Measurements from ENCODE around the gene PLAC8.
"Not testable (repeated sequence)": the region's sequence is repeated elsewhere in the genome, so short reads cannot be mapped to it uniquely, and the experiment has no call there.

Gene PLAC8, protein sequence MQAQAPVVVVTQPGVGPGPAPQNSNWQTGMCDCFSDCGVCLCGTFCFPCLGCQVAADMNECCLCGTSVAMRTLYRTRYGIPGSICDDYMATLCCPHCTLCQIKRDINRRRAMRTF

DNA sequence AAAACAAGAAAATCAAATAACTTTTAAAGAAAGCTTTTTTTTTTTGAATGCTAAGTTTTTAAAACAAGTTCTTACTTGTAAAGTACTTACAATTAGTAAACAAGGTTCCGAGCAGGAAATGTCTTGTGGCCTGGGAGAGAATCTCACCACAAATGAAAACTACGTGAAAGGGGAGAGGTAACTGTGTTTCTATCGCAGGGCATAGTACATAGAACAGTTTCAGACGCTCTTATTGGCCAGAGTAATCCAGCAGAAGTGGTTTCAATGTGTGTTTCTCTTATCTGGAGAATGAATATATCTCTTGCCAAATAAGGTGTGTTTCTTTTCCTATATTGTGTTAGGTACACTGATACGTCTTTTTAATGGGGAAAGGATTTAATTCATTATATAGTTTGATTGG is at the start of gene PLAC8:
PLAC8 (minus strand) TSS at position 154 of the 400 bp plus-strand sequence. CDS start 6,808 bp downstream, outside the sequence.
- DNase-seq, result no peak

DNA sequence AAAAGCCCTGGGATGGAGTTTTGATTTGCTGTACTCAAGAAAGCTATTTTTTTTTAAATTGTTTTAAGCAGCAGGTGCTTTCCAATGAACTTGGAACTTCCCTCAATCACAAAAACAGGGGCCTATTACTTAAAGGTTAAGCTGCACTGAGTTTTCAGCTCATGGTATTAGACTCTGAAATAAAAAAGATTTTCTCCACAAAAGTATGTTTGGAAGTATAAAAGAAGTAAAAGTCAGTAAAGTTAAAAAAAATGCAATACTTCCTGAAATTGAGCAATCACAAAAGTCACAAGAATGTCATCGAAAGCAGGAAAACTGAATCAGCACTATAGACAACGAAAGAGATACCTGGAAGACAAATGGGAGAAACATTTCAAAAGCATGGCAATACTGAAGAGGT is 38.9 kb upstream of the PLAC8 start:
- DNase-seq, result no peak

DNA sequence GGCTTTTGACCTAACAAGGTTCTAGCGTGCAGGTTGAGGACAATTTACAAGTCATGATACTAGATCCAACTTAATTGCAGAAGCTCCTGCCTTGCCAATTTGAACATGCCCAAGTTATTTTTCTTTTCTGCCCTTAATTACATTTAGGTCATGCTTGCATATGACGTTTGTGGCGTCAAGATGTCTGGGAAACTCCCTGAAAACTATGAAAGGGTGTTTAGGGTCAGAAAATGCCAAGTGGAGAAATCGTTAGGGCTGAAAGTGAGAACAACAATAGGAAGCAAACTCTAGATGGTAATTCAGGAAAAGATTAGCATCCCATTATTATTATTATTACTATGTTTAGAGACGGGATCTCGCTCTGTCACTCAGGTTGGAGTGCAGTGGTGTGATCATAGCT is 38.2 kb upstream of the PLAC8 start:
- DNase-seq, result no peak

DNA sequence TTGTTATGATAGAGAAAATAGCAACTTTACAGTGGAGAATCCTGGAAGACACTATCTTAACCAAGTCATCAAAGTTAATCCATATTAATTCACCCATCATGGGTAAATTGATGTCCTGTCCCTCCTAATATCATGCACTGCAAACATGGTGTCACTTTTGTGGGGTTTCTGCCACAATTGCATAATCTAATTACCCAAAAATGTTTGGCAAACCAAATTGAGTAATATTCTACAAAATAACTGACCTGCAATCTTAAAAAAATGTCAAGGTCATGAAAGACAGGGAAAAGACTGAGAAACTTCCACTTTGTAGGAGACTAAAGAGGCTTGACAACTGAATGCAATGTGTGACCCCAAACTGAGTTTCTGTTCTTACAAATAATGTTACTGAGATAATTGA is 37.1 kb upstream of the PLAC8 start:
- no peak for DNase-seq

DNA sequence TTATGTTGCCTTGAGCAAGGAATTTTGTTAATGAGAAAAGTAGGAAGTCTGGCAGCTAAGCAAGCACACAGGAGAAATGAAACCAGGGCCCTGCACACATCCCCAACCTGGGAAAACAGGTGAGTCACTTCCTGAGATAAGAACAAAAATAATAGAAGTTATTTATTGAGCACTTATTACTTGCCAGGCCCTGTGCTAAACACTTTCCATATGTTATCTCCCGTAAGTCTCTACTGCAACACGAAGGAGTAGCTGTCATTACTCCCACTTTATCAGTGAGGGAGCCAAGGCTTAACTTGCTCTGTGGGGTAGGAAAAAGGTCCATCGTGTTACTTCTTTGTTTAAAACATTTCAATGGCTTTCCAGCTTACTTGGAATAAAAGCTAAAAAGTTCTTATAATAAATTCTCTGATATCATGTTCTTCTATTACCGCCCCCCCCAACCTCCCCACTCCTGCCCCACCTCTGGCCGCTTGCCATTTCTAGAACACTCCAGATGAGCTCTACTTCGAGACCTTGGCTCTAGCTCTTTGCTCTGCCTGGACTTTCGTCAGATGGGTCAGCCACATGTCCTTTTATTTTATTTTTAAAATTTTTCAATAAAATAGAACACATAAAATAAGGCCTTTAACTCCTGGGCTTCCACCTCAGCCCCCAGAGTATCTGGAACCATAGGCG is 36.3 kb upstream of the PLAC8 start:
- DNase-seq, result no peak

DNA sequence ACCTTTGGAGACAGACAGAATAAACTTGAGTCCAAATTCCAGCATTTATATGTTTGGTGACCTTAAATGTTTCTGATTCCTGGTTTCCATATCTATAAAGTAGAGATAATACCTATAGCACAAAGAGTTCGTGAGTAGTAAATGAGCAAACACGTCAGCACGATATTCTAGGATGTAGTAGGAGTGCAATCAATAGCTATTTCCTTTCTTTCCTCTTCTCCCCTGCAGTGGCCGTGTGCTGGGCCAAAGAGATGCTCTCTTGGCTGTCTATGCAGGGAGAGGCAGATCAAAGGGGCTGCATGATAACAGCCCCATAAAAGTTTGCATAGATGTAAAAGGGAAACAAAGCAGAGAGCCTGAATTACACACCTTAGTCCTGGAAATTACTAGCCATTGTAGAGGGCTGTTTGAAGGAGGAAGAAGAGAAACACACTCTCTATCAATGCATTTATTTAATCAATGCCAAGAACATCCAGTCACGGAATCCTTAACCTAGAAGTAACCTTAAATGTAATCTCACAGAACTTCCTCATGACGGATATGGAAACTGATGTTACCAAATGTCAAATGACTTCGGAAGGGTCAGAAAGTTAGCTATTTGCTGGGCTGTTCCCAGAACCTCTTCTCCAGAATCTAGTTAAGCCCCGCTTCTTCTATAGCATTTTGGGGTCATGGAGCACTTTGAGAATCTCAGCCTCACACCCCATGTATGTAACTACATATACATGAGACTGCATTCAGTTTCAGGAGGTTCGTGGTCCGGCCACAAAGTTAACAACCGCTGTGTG is 35.5 kb upstream of the PLAC8 start:
- DNase-seq, result no peak

DNA sequence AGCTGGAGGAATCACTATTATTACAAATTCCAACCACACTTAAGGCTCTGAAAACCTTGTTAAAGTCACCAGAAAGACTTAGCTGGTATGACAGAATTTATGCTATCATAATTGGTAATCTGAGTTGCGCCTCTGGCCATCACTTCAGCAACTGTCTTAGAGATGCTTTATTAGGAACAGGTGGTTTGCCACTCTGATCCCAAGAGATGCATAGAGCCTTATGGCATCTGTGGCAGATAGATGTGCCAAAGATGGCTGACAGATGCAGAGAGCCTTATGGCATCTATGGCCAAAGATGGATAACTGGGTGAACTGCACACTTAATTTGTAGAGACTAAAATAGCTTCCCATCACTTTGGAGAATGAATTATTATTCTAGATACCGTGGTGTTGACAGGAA is 32.3 kb upstream of the PLAC8 start:
- DNase-seq, result no peak

DNA sequence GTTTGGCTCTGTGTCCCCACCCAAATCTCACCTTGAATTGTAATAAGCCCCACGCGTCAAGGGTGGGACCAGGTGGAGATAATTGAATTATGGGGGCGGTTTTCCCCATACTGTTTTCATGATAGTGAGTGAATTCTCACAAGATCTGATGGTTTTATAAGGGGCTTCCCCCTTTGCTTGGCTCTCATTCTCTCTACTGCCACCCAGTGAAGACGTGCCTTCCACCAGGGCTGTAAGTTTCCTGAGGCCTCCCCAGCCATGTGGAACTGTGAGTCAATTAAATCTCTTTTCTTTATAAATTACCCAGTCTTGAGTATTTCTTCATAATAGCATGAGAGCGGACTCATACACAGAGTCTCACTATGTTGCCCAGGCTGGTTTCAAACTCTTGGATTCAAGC is 31.2 kb upstream of the PLAC8 start:
- DNase-seq, result not testable (repeated sequence)

DNA sequence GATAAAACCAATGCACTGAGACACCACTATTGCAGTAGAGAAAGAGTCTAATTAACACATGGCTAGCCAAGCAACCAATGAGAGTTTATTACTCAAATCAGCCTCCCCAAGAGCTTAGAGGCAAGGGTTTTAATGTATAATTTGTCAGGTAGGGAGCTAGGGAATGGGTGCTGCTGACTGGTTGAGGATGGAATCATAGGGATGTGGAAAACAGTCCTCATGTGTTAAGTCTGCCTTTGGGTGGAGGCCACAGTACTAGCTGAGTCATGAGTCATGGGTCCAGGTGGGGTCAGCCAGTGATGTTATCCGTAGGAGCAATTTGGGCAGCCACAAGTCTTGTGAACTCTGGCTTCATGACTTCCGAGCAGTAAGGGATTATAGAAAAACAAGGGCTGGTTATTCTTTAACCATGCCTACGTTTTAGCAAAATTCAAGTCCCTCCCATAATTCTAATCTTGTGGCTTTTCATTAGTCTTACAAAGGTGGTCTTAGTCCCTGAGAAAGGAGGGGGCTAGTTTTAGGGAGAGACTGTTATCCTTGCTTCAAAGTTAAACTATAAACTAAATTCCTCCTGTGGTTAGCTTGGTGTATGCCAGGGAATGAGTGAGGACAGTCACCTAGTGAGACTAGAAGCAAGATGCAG is 25.1 kb upstream of the PLAC8 start:
- no peak for DNase-seq

DNA sequence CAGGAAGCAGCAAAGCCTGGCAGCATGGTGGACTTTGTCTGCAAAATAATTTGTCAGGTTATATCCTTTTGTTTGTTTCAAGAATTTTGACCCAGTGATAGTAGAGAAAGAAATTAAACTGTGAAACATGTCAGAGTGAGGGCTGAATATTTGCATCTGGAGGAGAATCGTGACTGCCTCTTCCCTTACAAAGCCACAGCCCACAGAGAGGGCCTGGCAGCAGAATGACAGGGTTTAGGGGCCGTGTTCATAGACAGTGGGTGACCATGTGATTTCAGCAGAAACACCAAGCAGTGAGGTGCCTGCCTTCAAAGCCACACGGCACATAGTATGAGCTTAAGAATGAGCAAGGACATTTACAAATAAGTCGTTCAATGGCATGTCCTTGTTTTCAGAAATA is 24.4 kb upstream of the PLAC8 start:
- no peak for DNase-seq

DNA sequence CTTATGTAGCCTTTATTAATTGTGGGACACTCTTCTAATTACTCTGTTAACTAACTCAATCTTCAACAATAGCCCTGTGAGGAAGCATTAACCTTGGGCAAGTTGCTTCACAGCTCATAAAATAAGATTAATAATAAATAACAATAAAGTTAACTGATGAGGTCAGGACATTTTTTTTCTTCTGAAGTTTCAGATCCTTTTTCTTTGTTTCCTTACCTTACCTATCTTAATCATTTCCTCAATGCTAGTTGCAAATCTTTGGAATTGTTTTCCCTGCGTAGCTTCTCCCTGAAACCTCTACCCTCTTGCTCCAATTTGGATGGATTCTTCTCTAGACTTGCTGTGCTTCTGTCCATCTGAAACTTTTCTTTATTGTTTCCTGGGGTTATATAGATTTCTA is 17.5 kb upstream of the PLAC8 start:
- DNase-seq, result no peak

DNA sequence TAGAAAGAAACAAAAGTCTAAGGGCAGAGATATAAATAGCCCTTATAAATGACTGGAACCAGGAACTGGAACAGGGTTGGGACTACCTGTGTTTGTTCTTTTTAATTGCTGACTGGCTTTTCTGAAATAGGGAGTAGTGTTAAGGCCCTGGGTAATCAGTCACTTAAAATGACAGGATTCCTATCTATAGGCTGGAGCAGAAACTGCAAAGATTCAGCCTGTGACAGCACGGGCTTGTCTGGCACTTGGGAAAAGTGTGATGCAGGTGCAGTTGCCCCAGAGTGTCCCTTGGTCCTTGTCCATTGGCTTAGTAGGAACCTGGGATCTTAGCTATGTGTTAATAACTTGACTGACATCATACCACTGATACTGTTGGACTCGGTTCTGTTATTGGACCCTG is 14.7 kb upstream of the PLAC8 start:
- no peak for DNase-seq

DNA sequence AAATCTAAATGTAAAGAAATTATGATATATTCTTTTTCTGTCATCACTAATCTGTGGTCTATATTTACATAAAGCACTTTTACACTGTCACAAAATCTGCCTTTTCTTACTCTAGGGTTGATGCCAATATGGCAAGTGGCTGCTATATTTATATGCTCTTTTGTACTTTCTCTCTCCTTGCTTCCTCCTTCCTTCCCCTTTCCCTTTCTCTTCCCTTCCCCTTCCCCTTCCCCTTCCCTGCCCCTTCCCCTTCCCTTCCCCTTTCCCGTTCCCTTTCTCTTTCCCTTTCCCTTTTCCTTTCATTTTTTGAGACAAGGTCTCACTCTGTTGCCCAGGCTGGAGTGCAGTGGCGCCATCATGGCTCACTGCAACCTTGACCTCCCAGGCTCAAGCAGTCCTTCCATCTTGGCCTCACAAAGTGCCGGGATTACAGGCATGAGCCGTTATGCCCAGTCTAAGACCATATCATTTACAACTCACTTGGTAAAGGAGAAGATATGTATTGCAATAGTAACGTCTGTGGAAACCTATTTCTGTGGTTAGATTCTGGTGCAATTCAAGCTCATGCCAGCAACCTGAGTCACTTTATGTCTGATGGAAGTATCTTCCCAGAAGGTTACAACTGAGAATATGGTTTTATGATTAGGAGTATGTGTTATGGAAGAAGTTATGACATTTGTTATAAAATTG is 13.9 kb upstream of the PLAC8 start:
- DNase-seq, result no peak

DNA sequence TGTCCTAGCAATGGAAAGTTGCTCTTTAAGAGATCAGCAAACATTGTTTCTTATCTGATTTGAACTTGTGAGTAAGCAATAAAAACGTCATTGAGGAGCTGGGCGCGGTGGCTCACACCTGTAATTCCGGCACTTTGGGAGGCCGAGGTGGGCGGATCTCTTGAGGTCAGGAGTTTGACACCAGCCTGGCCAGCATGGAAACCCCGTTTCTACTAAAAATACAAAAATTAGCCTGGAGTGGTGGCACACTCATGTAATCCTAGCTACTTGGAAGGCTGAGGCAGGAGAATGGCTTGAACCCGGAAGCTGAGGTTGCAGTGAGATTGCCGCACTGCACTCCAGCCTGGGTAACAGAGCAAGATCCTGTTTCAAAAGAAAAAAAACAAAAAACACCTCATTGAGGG is 11.2 kb upstream of the PLAC8 start:
- DNase-seq, result no peak

DNA sequence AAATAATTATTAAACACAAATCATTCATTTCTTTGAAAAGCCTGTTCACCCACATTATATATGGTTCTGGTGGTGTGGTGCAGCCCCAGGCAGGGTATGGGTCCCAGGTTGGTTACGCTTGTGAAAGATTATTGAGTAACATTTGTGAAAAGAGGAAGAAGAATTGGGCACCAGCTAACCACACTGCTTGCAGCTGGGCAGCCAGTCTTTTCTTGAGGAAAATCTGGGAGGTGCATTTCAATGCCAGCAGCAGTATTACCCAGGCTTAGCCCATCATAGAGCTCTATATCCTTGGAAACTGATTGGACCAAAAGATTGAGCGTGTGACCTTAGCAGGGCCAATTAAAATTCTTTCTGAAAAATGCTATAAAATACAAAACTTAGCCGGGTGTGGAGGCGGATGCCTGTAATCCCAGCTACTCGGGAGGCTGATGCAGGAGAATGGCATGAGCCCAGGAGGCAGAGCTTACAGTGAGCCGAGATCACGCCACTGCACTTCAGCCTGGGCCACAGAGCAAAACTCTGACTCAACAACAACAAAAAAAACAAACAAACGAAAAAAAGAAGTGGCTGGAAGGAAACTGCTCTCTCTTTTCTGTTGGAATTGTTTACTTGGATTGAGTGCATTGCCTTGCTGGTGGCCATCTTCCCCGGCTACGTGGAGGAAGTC is 9.7 kb upstream of the PLAC8 start:
- DNase-seq, result peak; percentile 3

DNA sequence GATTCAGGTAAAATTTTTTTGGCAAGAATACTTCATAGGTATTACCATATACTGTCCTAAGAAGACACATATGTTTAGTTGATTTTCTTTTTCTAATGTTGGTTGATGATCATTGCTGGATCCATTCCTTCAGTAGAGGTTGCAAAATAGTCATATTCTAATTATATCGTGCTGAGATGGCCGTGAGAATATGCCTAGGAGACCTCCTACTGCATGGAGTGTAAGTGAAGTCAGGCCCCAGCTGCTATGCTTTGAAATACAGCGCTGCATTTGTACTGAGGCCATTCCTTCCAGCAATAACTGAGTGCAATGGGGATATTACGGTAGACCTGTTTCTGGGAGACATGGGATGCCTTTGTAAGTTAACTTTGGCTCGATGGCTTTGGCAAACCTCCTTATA is 6.7 kb upstream of the PLAC8 start:
- DNase-seq, result no peak

DNA sequence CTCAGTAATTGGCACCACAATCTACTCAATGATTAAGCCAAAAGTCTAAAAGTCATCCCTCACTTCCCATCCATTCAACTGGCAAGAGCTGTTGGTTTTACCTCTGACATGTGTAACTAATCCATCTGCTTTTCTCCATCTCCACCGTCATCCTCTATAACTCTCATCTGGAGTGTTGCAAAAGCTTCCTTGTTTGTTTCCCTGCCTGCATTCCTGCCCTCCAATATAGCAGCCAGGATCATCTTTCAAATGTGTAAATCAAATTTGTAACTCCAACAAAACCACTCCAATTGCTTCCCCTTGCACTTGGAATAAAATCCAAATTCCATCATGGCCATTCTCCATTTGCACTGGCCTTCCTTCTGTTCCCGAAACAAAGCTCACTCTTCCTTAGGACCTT is 4.3 kb upstream of the PLAC8 start:
- no peak for DNase-seq

DNA sequence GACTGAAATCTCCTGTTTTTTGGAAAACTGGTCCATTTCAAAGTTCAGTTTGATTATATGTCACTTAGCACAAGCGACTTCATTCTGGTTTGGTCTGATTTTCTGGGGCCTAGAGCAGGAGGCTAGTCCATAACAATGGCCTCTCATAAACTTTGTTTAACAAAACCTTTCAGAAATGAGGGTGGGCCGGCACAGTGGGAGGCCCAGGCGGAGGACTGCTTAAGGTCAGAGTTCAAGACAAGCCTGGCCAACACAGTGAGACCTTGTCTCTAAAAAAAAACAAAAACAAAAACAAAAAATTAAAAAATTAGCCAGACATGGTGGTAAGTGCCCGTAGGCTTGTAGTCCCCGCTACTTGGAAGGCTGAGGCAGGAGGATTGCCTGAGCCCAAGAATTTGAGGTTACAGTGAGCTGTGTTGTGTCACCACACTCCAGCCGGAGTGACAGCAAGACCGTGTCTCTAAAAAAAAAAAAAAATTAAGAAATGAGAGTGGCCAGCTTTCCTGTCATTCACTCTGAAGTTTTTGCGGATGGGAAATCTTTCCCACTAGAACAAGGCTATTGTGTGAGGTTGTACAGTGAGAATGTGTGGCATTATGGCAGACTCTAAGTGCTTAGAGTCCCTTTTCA is 1.2 kb upstream of the PLAC8 start:
- no peak for DNase-seq

DNA sequence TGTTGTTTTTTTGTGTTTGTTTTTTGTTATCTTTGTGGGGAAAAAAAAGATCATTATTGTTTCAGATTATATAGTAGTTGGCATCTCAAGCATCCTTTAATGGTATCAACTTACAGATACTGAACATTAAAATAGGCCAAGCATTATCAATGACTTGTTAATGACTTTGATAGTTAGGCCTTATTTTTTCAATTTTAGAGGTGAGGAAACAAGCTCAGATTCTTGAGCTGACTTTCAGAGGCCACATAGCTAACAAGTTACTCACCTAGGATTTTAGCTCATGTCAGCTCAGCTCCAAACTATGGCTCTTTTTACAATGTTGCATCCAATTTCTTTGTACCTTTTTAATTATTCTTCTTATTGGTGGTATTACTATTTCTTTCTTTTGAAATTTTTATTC is 471 bp upstream of the PLAC8 start:
- DNase-seq, result no peak

DNA sequence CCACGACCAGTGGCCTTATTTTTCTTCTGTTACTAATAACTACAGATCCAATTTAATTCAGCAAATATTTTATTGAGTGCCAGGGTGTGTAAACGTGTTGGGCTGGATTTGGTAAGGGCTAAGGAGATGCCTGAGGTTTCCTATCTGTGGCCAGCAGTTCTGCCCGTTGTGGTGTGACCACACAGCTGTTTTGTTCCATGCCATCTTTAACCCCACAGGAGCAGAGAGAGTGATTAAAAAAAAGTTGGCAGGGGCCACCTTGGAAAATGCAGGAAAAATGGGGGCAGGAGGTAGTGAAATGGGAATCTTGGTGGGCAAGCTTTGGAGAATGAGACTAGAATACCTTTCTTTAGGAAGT is 1.1 kb downstream of the PLAC8 start:
- no peak for DNase-seq

DNA sequence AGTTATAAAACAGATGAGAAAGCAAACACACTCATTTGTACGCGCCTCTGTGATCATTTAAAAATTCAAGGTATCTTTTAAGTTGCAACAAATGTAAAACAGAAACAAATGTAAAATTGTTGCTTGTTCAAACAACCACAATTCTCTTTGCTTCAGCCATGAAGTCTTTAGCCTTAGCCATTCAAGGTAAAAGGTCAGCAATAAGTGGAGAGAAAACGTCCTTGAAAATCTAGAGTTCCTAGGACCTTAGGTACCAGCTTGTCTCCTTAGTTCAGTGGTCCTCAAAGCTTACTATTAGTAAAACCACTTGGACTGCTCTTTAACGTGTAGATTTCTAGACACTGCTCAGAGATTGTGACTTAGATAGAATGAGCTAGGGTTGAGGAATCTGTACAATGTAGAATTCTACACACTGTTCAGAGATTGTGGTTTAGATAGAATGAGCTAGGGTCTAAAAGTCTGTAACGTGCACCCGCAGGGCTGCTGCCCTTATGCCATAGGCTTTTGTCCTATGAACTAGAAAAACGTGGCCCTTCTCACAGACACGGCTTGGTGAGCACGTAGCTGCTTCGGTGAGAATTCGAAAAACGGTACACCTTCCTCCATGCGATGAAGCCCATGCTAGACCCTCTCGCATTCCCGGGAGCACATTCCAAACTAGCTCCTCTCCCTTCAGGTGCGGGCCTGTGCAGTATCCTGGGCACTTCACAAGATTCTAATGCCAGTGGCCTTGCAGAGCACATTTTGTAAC is 1.7 kb downstream of the PLAC8 start:
- DNase-seq, result no peak

DNA sequence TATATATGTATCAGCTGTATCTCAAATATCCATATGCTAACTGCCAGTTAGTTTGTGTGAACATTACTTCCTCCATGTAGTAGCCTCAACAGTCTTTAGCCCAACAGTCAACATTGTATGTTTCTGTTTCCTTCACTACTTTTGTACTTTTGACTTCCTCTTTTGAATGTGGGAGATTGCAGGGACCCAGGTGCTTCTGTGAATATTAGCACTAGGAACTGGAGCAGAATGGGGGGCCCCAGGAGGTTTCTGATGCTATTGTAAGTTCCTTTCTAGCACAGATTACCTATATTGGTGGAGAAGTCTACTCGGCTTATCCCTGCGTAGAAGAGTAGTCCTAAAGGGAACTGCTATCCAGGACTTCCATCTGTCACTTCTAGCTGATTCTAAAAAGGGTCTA is 2.3 kb downstream of the PLAC8 start:
- peak; percentile 6 for DNase-seq
